GM12874 (cell line): ENCODE data around the gene ATP13A5.

ENCODE experiments used
- CTCF ChIP-seq: IDR thresholded peaks from 2 replicates; pipeline ENCODE4 v1.5.1; 2011; ENCODE audit warnings: low read depth, mild to moderate bottlenecking, control low read depth, low read length, moderate library complexity; ENCODE audit not compliant: insufficient read depth

Gene ATP13A5

GRCh38 chr3:193301433-193301832 lies 77.1 kb downstream of the ATP13A5 start:
- TF ChIP-seq CTCF: no peak

- TF ChIP-seq CTCF: no peak
Observed at GRCh38 chr3:193297421-193297820, 81.1 kb downstream of the ATP13A5 start.

GRCh38 chr3:193295985-193296384 lies 82.6 kb downstream of the ATP13A5 start:
- TF ChIP-seq CTCF: no peak

- no peak for TF ChIP-seq CTCF
Observed at GRCh38 chr3:193292386-193292785, 86.2 kb downstream of the ATP13A5 start.

GRCh38 chr3:193271101-193271840 lies 107.3 kb downstream of the ATP13A5 start:
- TF ChIP-seq CTCF: no peak

- TF ChIP-seq CTCF: no peak
Observed at GRCh38 chr3:193270451-193270850, 108.1 kb downstream of the ATP13A5 start.

GRCh38 chr3:193269343-193270028 lies 109.1 kb downstream of the ATP13A5 start:
- TF ChIP-seq CTCF: no peak
